ENCODE measurements around the gene ZNF423. TPM values are rescaled to one million over a fixed set of nuclear protein-coding genes. Genes with fewer than 3 reads are reported as not detected.

Gene ZNF423
- total and polyA plus RNA-seq, 4 donors = 1.1 to 14.8 (median 3.3) TPM

DNA sequence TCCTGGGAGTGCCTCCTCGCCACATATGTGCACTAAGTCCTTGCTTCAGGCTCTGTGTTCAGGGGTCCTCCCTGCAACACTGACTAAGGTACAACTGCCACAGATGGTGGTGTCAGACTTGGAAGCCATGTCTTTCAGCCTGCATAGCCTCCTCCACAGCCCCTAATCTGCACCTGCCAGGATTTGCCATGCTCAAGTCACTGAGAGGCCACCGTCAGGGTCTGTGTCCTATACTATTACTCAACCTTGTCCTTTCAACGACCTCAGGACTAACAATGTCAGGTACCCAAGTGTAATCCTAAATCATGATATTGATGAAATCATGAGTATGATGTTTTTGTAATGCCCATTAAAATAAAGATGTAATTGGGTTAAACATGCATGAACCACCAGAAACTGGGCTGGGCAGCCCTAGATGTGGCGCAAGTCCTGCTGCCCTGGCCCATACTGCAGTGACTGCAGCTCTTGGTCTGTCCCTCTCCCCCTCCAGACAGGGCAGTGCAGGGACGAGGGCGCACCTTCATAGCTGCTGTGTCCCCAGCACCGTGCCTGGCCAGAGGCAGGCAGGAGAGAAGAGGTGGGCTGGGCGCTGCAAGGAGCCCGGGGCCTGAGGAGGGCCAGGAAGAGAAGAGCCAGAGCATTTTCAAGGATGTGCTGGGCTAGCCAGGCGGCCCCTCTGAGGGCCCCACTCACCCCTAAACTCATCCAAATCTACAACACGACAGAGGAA is 198.0 kb downstream of the ZNF423 start:
- Histone ChIP-seq H3K4me3 (no peak overlapping the region), H3K36me3 (ENCODE audit: control insufficient read depth in 4 of 4, insufficient read depth in 4 of 4, low read length in 4 of 4) (no peaks in the 10 kb centered on the region), H3K27me3 (ENCODE audit: control insufficient read depth in 3 of 3, insufficient read depth in 3 of 3, low read length in 2 of 3) (no peaks in the 10 kb centered on the region), H3K4me1 (ENCODE audit: control insufficient read depth in 5 of 5, insufficient read depth in 5 of 5, low read length in 5 of 5) (peaks cover 0 to 14% (median 0%) of the 10 kb centered on the region in 5 donors), H3K27ac (ENCODE audit: low read depth in 1 of 2, low read length in 1 of 2) (no peak overlapping the region), H3K9ac (ENCODE audit: insufficient read depth in 1 of 2, low read length in 2 of 2) (no peak overlapping the region), H3K9me3 (ENCODE audit: control insufficient read depth in 4 of 4, insufficient read depth in 3 of 4, low read length in 3 of 4) (no peaks in the 10 kb centered on the region)
- 84 to 90% methylated on average over 11 of the region's 11 CpGs for WGBS, 2 donors
- DNase-seq = no peak
- ATAC-seq (ENCODE audit: insufficient read depth, low FRiP score) = no peak
- TF ChIP-seq CTCF (IDR thresholded peaks at IDR 0.05; ENCODE audit: control extremely low read depth, extremely low read depth) = no peak

DNA sequence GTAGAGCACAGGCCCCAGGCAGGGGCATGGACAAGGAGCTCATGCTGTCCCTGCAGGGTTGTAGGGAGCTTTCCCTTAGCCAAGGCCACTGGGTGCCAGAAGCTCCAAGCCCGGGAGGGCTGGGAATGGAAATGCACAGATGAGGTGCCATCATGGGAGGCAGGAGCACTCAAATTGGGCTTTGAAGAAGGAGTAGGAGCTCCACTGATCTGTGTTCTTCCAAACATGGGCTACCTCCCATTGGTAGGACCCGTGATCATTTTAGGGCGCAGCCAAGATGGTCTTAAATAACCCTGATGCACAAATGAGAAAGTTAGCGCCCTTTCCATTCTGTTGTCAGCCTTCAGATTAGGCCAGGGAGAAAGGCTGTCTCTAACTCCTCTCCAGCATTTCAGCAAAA is 201.5 kb downstream of the ZNF423 start:
- no peaks in the 10 kb centered on the region for H3K36me3 ChIP-seq (ENCODE audit: control insufficient read depth in 4 of 4, insufficient read depth in 4 of 4, low read length in 4 of 4)
- H3K9me3 ChIP-seq (ENCODE audit: control insufficient read depth in 4 of 4, insufficient read depth in 3 of 4, low read length in 3 of 4) = no peaks in the 10 kb centered on the region
- H3K9ac ChIP-seq (ENCODE audit: insufficient read depth in 1 of 2, low read length in 2 of 2) = no peak overlapping the region
- H3K4me1 ChIP-seq (ENCODE audit: control insufficient read depth in 5 of 5, insufficient read depth in 5 of 5, low read length in 5 of 5) = peaks cover 0 to 18% (median 8%) of the 10 kb centered on the region in 5 donors
- no peak overlapping the region for H3K27ac ChIP-seq (ENCODE audit: low read depth in 1 of 2, low read length in 1 of 2)
- no peak for TF ChIP-seq CTCF (IDR thresholded peaks at IDR 0.05; ENCODE audit: control extremely low read depth, extremely low read depth)
- ATAC-seq (ENCODE audit: insufficient read depth, low FRiP score) (no peak), DNase-seq (no peak)
- no peak overlapping the region for H3K4me3 ChIP-seq
- H3K27me3 ChIP-seq (ENCODE audit: control insufficient read depth in 3 of 3, insufficient read depth in 3 of 3, low read length in 2 of 3) = no peaks in the 10 kb centered on the region
- 95 to 98% methylated on average over 4 of the region's 4 CpGs for WGBS, 2 donors

GRCh38 chr16:49653577-49653976 is 202.3 kb downstream of the ZNF423 start:
- no peak for ATAC-seq (ENCODE audit: insufficient read depth, low FRiP score)
- Histone ChIP-seq H3K27me3 (ENCODE audit: control insufficient read depth in 3 of 3, insufficient read depth in 3 of 3, low read length in 2 of 3) (no peaks in the 10 kb centered on the region), H3K9me3 (ENCODE audit: control insufficient read depth in 4 of 4, insufficient read depth in 3 of 4, low read length in 3 of 4) (peaks cover 0 to 2% (median under 1%) of the 10 kb centered on the region in 4 donors), H3K4me1 (ENCODE audit: control insufficient read depth in 5 of 5, insufficient read depth in 5 of 5, low read length in 5 of 5) (peaks cover 0 to 18% (median 8%) of the 10 kb centered on the region in 5 donors), H3K27ac (ENCODE audit: low read depth in 1 of 2, low read length in 1 of 2) (peak overlapping the region in 1 of 2 donors; percentile 6), H3K36me3 (ENCODE audit: control insufficient read depth in 4 of 4, insufficient read depth in 4 of 4, low read length in 4 of 4) (peaks cover 0 to 3% (median 0%) of the 10 kb centered on the region in 4 donors), H3K4me3 (no peak overlapping the region), H3K9ac (ENCODE audit: insufficient read depth in 1 of 2, low read length in 2 of 2) (no peak overlapping the region)
- no peak for TF ChIP-seq CTCF (IDR thresholded peaks at IDR 0.05; ENCODE audit: control extremely low read depth, extremely low read depth)
- WGBS, 2 donors = 94 to 97% methylated on average over 1 of the region's 1 CpG
- no peak for DNase-seq

Data from lung (tissue), 12 donors.